Brain microvascular endothelial cell (primary cell): ENCODE data around the gene PCMT1.

Source experiments
- DNase-seq: peaks from one replicate; pipeline ENCODE4 v3.0.0-alpha.2; 2020
- H3K27ac ChIP-seq: fragments of 250-450 bp; sonication (Bioruptor Pico); 2 replicates; pipeline ENCODE4 v1.5.1; 2020; ENCODE audit warnings: mild to moderate bottlenecking, moderate library complexity
- H3K27me3 ChIP-seq: fragments of 250-450 bp; sonication (Bioruptor Pico); replicated peaks from 2 replicates; pipeline ENCODE4 v1.5.1; 2020; ENCODE audit warnings: mild to moderate bottlenecking
- H3K36me3 ChIP-seq: fragments of 250-450 bp; sonication (Bioruptor Pico); replicated peaks from 2 replicates; pipeline ENCODE4 v1.5.1; 2020; ENCODE audit warnings: mild to moderate bottlenecking
- H3K4me3 ChIP-seq: 2 replicates; pipeline ENCODE4 v1.5.1; 2011; ENCODE audit warnings: low read depth, mild to moderate bottlenecking, control low read depth, low read length, moderate library complexity
- in situ Hi-C: cut with HindIII; loops from 2 replicates; pipeline ENCODE4 v1.10.0; 2017; ENCODE audit warnings: low sequenced_read_pairs, low pct_ligation_motif_present
- TF ChIP-seq, protein P1 (sequence below): IDR thresholded peaks from 2 replicates; pipeline ENCODE4 v1.5.1; 2011; ENCODE audit warnings: low read depth, mild to moderate bottlenecking, moderate library complexity, low read length, control low read depth, inconsistent platforms; ENCODE audit errors: missing control alignments

PCMT1 gene

DNA sequence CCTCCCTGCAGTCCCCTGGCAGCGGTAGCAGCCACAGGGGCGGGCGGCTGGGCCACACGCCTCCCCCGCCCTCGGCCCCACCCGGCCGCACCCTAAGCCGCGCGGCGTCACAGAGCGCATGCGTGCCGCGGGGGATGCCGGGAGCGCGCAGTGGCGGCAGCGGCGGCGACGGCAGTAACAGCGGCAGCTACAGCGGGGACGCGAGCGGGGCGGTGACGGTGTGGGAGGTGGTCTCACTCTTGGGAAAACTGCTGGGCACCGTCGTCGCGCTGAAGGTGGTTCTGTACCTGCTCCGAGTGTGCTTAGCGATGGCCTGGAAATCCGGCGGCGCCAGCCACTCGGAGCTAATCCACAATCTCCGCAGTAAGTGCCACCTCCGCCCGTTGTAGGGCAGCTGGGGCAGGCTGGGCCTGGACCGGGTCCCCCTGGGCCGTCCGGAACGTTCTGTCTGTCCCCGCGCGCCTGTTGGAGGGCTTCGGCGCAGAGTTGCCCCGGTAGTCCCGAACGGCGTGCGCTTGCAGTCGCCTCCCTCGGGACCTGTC, at the start of gene PCMT1:
Gene PCMT1, plus strand, starts transcription at position 148 of the 542 bp plus-strand sequence. Its CDS starts 161 bp downstream, at position 309.
- in situ Hi-C loops, result no loop called here
- H3K27ac ChIP-seq, result peak within 1 kb of the TSS; percentile 61
- H3K4me3 ChIP-seq, result peak within 1 kb of the TSS; percentile 99
- TF ChIP-seq, protein P1, sequence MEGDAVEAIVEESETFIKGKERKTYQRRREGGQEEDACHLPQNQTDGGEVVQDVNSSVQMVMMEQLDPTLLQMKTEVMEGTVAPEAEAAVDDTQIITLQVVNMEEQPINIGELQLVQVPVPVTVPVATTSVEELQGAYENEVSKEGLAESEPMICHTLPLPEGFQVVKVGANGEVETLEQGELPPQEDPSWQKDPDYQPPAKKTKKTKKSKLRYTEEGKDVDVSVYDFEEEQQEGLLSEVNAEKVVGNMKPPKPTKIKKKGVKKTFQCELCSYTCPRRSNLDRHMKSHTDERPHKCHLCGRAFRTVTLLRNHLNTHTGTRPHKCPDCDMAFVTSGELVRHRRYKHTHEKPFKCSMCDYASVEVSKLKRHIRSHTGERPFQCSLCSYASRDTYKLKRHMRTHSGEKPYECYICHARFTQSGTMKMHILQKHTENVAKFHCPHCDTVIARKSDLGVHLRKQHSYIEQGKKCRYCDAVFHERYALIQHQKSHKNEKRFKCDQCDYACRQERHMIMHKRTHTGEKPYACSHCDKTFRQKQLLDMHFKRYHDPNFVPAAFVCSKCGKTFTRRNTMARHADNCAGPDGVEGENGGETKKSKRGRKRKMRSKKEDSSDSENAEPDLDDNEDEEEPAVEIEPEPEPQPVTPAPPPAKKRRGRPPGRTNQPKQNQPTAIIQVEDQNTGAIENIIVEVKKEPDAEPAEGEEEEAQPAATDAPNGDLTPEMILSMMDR, result no peak
- H3K36me3 ChIP-seq, result no peaks in the 10 kb centered on the region
- DNase-seq, result peak; percentile 77
- no peaks in the 10 kb centered on the region for H3K27me3 ChIP-seq

- TF ChIP-seq, protein P1, result no peak
- in situ Hi-C loops, result no loop called here
- no peak for DNase-seq
- Histone ChIP-seq H3K27me3 (no peaks in the 10 kb centered on the region), H3K4me3 (no peak overlapping the region), H3K36me3 (no peaks in the 10 kb centered on the region), H3K27ac (no peak overlapping the region)
These were observed 47.8 kb upstream of the PCMT1 start for GRCh38 chr6:149701714-149702113.

GRCh38 chr6:149711711-149712110, 37.8 kb upstream of the PCMT1 start:
- TF ChIP-seq, protein P1, result no peak

DNA sequence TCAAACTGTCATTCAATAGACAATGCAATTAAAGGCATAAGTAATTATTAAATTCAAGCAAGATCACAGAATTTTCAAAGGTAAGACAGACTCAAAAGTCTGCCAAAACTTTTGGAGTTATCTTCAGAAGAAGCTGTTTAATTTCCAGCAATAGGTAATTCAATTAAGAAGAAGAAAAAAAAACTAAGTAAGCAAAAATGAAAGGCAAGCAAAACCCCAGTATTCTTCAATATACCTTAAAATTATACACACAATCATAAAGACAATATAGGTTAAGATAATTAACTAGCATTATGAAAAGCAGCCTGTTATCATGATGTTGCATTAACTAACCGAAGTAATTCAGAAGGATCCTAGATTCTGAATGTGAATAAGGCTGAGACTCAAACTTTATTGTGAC, 35.1 kb upstream of the PCMT1 start:
- in situ Hi-C loops, result no loop called here
- no peak for DNase-seq
- Histone ChIP-seq H3K4me3 (no peak overlapping the region), H3K36me3 (no peaks in the 10 kb centered on the region), H3K27me3 (no peaks in the 10 kb centered on the region), H3K27ac (no peak overlapping the region)
- TF ChIP-seq, protein P1, result no peak

More at GRCh38 chr6:149711711-149712110, 37.8 kb upstream of the PCMT1 start:
- H3K4me3 ChIP-seq, result no peak overlapping the region
- no peak for DNase-seq
- H3K36me3 ChIP-seq, result no peaks in the 10 kb centered on the region
- no peaks in the 10 kb centered on the region for H3K27me3 ChIP-seq
- no peak overlapping the region for H3K27ac ChIP-seq
- in situ Hi-C loops, result no loop called here

GRCh38 chr6:149716181-149716963, 33.2 kb upstream of the PCMT1 start:
- no peak for DNase-seq
- in situ Hi-C loops, result no loop called here
- Histone ChIP-seq H3K27me3 (no peaks in the 10 kb centered on the region), H3K36me3 (no peaks in the 10 kb centered on the region), H3K4me3 (peak overlapping the region; percentile 93), H3K27ac (no peak overlapping the region)
- TF ChIP-seq, protein P1, result no peak
